Smooth muscle cell (in vitro differentiated cells): ENCODE measurements around the gene PYM1. TPM values are rescaled to one million over a fixed set of nuclear protein-coding genes. Genes with fewer than 3 reads are reported as not detected.
"Not testable (repeated sequence)": the region's sequence is repeated elsewhere in the genome, so short reads cannot be mapped to it uniquely, and the experiment has no call there.

ENCODE experiments used
- DNase-seq: peaks from one replicate; lab custom pipeline; 2025; ENCODE audit not compliant: unreplicated experiment; lab: John Stamatoyannopoulos, UW
- H2AFZ ChIP-seq: fragments of 200-600 bp; sonication (generic); 2 replicates; pipeline ENCODE4 v1.6.0; 2016; ENCODE audit warnings: antibody characterized with exemption, low read depth, mild to moderate bottlenecking
- H3F3A ChIP-seq: fragments of 200-600 bp; sonication (generic); 2 replicates; pipeline ENCODE4 v1.6.0; 2017; ENCODE audit warnings: antibody characterized with exemption, low read depth
- H3K27ac ChIP-seq: fragments of 200-600 bp; sonication (generic); 2 replicates; pipeline ENCODE4 v1.5.1; 2016; ENCODE audit warnings: low read depth, mild to moderate bottlenecking
- H3K27me3 ChIP-seq: fragments of 200-600 bp; sonication (generic); 2 replicates; pipeline ENCODE4 v1.6.1; 2016; ENCODE audit warnings: low read depth, mild to moderate bottlenecking
- H3K36me3 ChIP-seq: fragments of 200-600 bp; sonication (generic); 2 replicates; pipeline ENCODE4 v1.5.1; 2016; ENCODE audit warnings: low read depth
- H3K4me1 ChIP-seq: fragments of 200-600 bp; sonication (generic); 2 replicates; pipeline ENCODE4 v1.5.1; 2016; ENCODE audit warnings: low read depth
- H3K4me2 ChIP-seq: fragments of 200-600 bp; sonication (generic); 2 replicates; pipeline ENCODE4 v1.6.0; 2016; ENCODE audit warnings: mild to moderate bottlenecking
- H3K4me3 ChIP-seq: fragments of 200-600 bp; sonication (generic); 2 replicates; pipeline ENCODE4 v1.5.1; 2016; ENCODE audit warnings: mild to moderate bottlenecking
- H3K79me2 ChIP-seq: fragments of 200-600 bp; sonication (generic); 2 replicates; pipeline ENCODE4 v1.6.0; 2016; ENCODE audit warnings: low read depth, mild to moderate bottlenecking
- H3K9ac ChIP-seq: fragments of 200-600 bp; sonication (generic); 2 replicates; pipeline ENCODE4 v1.6.0; 2016; ENCODE audit warnings: low read depth
- H3K9me3 ChIP-seq: fragments of 200-600 bp; sonication (generic); replicated peaks from 2 replicates; pipeline ENCODE4 v1.5.1; 2016; ENCODE audit warnings: low read depth
- H4K20me1 ChIP-seq: fragments of 200-600 bp; sonication (generic); 2 replicates; pipeline ENCODE4 v1.6.0; 2016; ENCODE audit warnings: low read depth
- CTCF ChIP-seq: fragments of 200-600 bp; sonication (generic); IDR thresholded peaks from 2 replicates; pipeline ENCODE4 v1.5.1; 2017; ENCODE audit warnings: borderline replicate concordance, mild to moderate bottlenecking, antibody characterized with exemption; ENCODE audit not compliant: insufficient read depth, poor library complexity, severe bottlenecking
- WGBS: methylation state at CpG from one replicate; pipeline ENCODE4 v1.1.7; 2016; ENCODE audit warnings: low lambda C conversion rate; 5-methylcytosine and 5-hydroxymethylcytosine counted together
- polyA plus RNA-seq: library from polyadenylated mRNA; unstranded; fragments of >200 nt; fragmentation: Nextera tagmentation; extraction: Ambion mirVana; gene quantifications from 2 replicates; pipeline ENCODE4 v1.2.1, GENCODE V29; 2016
- total RNA-seq: library from RNA; depleted of rRNA; stranded (reverse); fragments of >200 nt; gene quantifications from 2 replicates; pipeline ENCODE4 v1.2.3, GENCODE V29; 2014

PYM1 gene
- total and polyA plus RNA-seq, 2 experiments from 2014 or later: 28.6 to 51.2 TPM

- H4K20me1 ChIP-seq: no peaks in the 10 kb centered on the region
- no peak overlapping the region for H3K4me3 ChIP-seq
- no peaks in the 10 kb centered on the region for H3K9me3 ChIP-seq
- no peaks in the 10 kb centered on the region for H3K79me2 ChIP-seq
- no peaks in the 10 kb centered on the region for H3K27me3 ChIP-seq
- H3K4me1 ChIP-seq: no peaks in the 10 kb centered on the region
- TF ChIP-seq CTCF: no peak
- H2AFZ ChIP-seq: no peak overlapping the region
- no peaks in the 10 kb centered on the region for H3K36me3 ChIP-seq
- H3K27ac ChIP-seq: no peak overlapping the region
- 92% methylated on average over 2 of the region's 2 CpGs for WGBS
- H3K4me2 ChIP-seq: no peak overlapping the region
- H3F3A ChIP-seq: no peaks in the 10 kb centered on the region
- H3K9ac ChIP-seq: no peak overlapping the region
- DNase-seq: no peak
These were observed 62.4 kb downstream of the PYM1 start for GRCh38 chr12:55865327-55865726.

- not testable (repeated sequence) for H3K27ac ChIP-seq, H3K4me3 ChIP-seq, H3K27me3 ChIP-seq, H2AFZ ChIP-seq, DNase-seq, H3K4me2 ChIP-seq, H3K9ac ChIP-seq, H3K36me3 ChIP-seq, H3K79me2 ChIP-seq, H3K9me3 ChIP-seq, H4K20me1 ChIP-seq, H3F3A ChIP-seq, H3K4me1 ChIP-seq
- WGBS: 96% methylated on average over 13 of the region's 13 CpGs
These were observed 64.8 kb downstream of the PYM1 start for GRCh38 chr12:55862931-55863330.

- no peaks in the 10 kb centered on the region for H3K79me2 ChIP-seq
- H2AFZ ChIP-seq: no peak overlapping the region
- H3K9ac ChIP-seq: no peak overlapping the region
- no peak for DNase-seq
- no peak for TF ChIP-seq CTCF
- no peak overlapping the region for H3K4me3 ChIP-seq
- H3K4me1 ChIP-seq: no peaks in the 10 kb centered on the region
- H3K27ac ChIP-seq: no peak overlapping the region
- H3F3A ChIP-seq: no peaks in the 10 kb centered on the region
- H4K20me1 ChIP-seq: no peaks in the 10 kb centered on the region
- H3K9me3 ChIP-seq: no peaks in the 10 kb centered on the region
- no peaks in the 10 kb centered on the region for H3K36me3 ChIP-seq
- no peak overlapping the region for H3K4me2 ChIP-seq
- H3K27me3 ChIP-seq: no peaks in the 10 kb centered on the region
These were observed 65.4 kb downstream of the PYM1 start for GRCh38 chr12:55862286-55862685.

- DNase-seq: no peak
- Histone ChIP-seq H3K27ac (no peak overlapping the region), H2AFZ (no peak overlapping the region), H4K20me1 (no peaks in the 10 kb centered on the region), H3F3A (no peaks in the 10 kb centered on the region), H3K9me3 (no peaks in the 10 kb centered on the region), H3K9ac (no peak overlapping the region), H3K36me3 (no peaks in the 10 kb centered on the region), H3K4me2 (no peak overlapping the region), H3K4me1 (no peaks in the 10 kb centered on the region), H3K4me3 (no peak overlapping the region), H3K79me2 (no peaks in the 10 kb centered on the region), H3K27me3 (no peaks in the 10 kb centered on the region)
- no peak for TF ChIP-seq CTCF
- WGBS: 87% methylated on average over 3 of the region's 3 CpGs
These were observed 65.8 kb downstream of the PYM1 start for GRCh38 chr12:55861871-55862270.
